ENCODE results near the gene CARS2.
A peak's percentile ranks its signal among the peaks of the same experiment; 100 is the strongest.

The CARS2 gene

GRCh38 chr13:110628477-110628793 lies 77.5 kb downstream of the CARS2 start:
- Histone ChIP-seq H3K4me3 (ENCODE audit: low read depth, low read length) (peak overlapping the region; percentile 31), H3K9me3 (no peaks in the 10 kb centered on the region), H3K4me1 (peaks cover 14% of the 10 kb centered on the region), H3K36me3 (peaks cover 36% of the 10 kb centered on the region), H3K27me3 (no peaks in the 10 kb centered on the region)
- peak; percentile 86 for DNase-seq
- TF ChIP-seq CTCF (IDR thresholded peaks at IDR 0.05; ENCODE audit: low read depth, low read length) = no peak

GRCh38 chr13:110627761-110628476 lies 78.0 kb downstream of the CARS2 start:
- no peaks in the 10 kb centered on the region for H3K27me3 ChIP-seq
- no peak overlapping the region for H3K4me3 ChIP-seq (ENCODE audit: low read depth, low read length)
- DNase-seq = no peak
- TF ChIP-seq CTCF (IDR thresholded peaks at IDR 0.05; ENCODE audit: low read depth, low read length) = no peak
- H3K4me1 ChIP-seq = peaks cover 14% of the 10 kb centered on the region
- H3K9me3 ChIP-seq = no peaks in the 10 kb centered on the region
- peaks cover 39% of the 10 kb centered on the region for H3K36me3 ChIP-seq

GRCh38 chr13:110627351-110627750 lies 78.6 kb downstream of the CARS2 start:
- TF ChIP-seq CTCF (IDR thresholded peaks at IDR 0.05; ENCODE audit: low read depth, low read length) = no peak
- H3K36me3 ChIP-seq = peaks cover 42% of the 10 kb centered on the region
- H3K9me3 ChIP-seq = no peaks in the 10 kb centered on the region
- DNase-seq = no peak
- no peak overlapping the region for H3K4me3 ChIP-seq (ENCODE audit: low read depth, low read length)
- no peaks in the 10 kb centered on the region for H3K27me3 ChIP-seq
- H3K4me1 ChIP-seq = peaks cover 14% of the 10 kb centered on the region

GRCh38 chr13:110626521-110626920 lies 79.4 kb downstream of the CARS2 start:
- Histone ChIP-seq H3K4me3 (ENCODE audit: low read depth, low read length) (no peak overlapping the region), H3K36me3 (peaks cover 43% of the 10 kb centered on the region), H3K4me1 (peaks cover 14% of the 10 kb centered on the region), H3K9me3 (no peaks in the 10 kb centered on the region), H3K27me3 (no peaks in the 10 kb centered on the region)
- DNase-seq = no peak
- no peak for TF ChIP-seq CTCF (IDR thresholded peaks at IDR 0.05; ENCODE audit: low read depth, low read length)

- peaks cover 37% of the 10 kb centered on the region for H3K36me3 ChIP-seq
- no peak for DNase-seq
Observed at GRCh38 chr13:110625771-110626321, 80.1 kb downstream of the CARS2 start.

More at GRCh38 chr13:110625771-110626321, 80.1 kb downstream of the CARS2 start:
- Histone ChIP-seq H3K27me3 (no peaks in the 10 kb centered on the region), H3K4me1 (peaks cover 14% of the 10 kb centered on the region), H3K4me3 (ENCODE audit: low read depth, low read length) (no peak overlapping the region), H3K9me3 (no peaks in the 10 kb centered on the region)
- TF ChIP-seq CTCF (IDR thresholded peaks at IDR 0.05; ENCODE audit: low read depth, low read length) = no peak
